Measurements from ENCODE around the gene ZFP2.

GRCh38 chr5:178883815-178884430 is 11.8 kb upstream of the ZFP2 start:
- TF ChIP-seq CTCF (IDR thresholded peaks at IDR 0.05) (no peak), POLR2AphosphoS5 (IDR thresholded peaks at IDR 0.05) (no peak), POLR2A (IDR thresholded peaks at IDR 0.05) (no peak)
